Progenitor cell of endocrine pancreas (in vitro differentiated cells): ENCODE data around the gene CFAP298. TPM values are rescaled to one million over a fixed set of nuclear protein-coding genes. Genes with fewer than 3 reads are reported as not detected.

Source experiments
- DNase-seq: peaks from one replicate; pipeline ENCODE4 v3.0.0; 2021; ENCODE audit warnings: low spot score; ENCODE audit not compliant: unreplicated experiment
- H3K27ac Mint-ChIP-seq: 2 replicates; pipeline ENCODE4 v1.8.0; 2021; ENCODE audit warnings: mild to moderate bottlenecking, moderate library complexity, mixed read lengths
- H3K27me3 Mint-ChIP-seq: 2 replicates; pipeline ENCODE4 v1.8.0; 2021; ENCODE audit warnings: mixed read lengths
- H3K36me3 Mint-ChIP-seq: 2 replicates; pipeline ENCODE4 v1.8.0; 2022; ENCODE audit warnings: mixed read lengths; ENCODE audit not compliant: insufficient read depth
- H3K4me1 Mint-ChIP-seq: 2 replicates; pipeline ENCODE4 v1.8.0; 2021; ENCODE audit warnings: low read depth, mixed read lengths
- H3K4me3 Mint-ChIP-seq: 2 replicates; pipeline ENCODE4 v1.8.0; 2021; ENCODE audit warnings: low read depth, mild to moderate bottlenecking, moderate library complexity, mixed read lengths
- H3K9me3 Mint-ChIP-seq: 2 replicates; pipeline ENCODE4 v1.8.0; 2021; ENCODE audit warnings: low read depth, mixed read lengths
- total RNA-seq: library from RNA; stranded (reverse); gene quantifications from 2 replicates; pipeline ENCODE4 v1.2.1, GENCODE V29; 2021
- TF ChIP-seq, protein P1 (sequence below): fragments of 200-600 bp; sonication (generic); IDR thresholded peaks from one replicate; pipeline ENCODE4 v1.5.0; 2021; ENCODE audit warnings: antibody characterized with exemption, mild to moderate bottlenecking; ENCODE audit not compliant: unreplicated experiment

The CFAP298 gene
- total RNA-seq, 1 donor from 2014 or later: 52.4 TPM

DNA sequence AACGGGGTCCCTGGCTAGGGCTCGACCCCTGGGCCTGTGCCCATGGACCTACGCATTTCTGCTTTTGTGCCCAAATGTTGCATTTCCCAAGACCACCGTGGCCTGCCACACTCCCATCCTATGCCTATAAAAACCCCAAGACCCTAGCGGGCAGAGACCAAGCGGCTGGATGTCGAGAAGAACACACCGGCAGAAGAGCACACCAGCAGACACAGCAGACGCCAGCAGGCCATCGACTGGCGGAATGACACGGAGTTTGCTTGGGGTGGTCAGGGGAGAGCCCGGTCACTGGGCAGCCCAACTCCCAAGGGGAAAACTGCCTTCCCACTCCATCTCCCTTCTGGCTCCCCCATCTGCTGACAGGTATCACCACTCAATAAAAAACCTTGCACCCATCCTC is 31.2 kb downstream of the CFAP298 start:
- no peaks in the 10 kb centered on the region for H3K9me3 Mint-ChIP-seq
- DNase-seq: no peak
- peaks cover 4% of the 10 kb centered on the region for H3K4me1 Mint-ChIP-seq
- TF ChIP-seq, protein P1, sequence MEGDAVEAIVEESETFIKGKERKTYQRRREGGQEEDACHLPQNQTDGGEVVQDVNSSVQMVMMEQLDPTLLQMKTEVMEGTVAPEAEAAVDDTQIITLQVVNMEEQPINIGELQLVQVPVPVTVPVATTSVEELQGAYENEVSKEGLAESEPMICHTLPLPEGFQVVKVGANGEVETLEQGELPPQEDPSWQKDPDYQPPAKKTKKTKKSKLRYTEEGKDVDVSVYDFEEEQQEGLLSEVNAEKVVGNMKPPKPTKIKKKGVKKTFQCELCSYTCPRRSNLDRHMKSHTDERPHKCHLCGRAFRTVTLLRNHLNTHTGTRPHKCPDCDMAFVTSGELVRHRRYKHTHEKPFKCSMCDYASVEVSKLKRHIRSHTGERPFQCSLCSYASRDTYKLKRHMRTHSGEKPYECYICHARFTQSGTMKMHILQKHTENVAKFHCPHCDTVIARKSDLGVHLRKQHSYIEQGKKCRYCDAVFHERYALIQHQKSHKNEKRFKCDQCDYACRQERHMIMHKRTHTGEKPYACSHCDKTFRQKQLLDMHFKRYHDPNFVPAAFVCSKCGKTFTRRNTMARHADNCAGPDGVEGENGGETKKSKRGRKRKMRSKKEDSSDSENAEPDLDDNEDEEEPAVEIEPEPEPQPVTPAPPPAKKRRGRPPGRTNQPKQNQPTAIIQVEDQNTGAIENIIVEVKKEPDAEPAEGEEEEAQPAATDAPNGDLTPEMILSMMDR: no peak
- H3K36me3 Mint-ChIP-seq: peaks cover 6% of the 10 kb centered on the region
- H3K27ac Mint-ChIP-seq: no peak overlapping the region
- peaks cover 5% of the 10 kb centered on the region for H3K27me3 Mint-ChIP-seq
- no peak overlapping the region for H3K4me3 Mint-ChIP-seq

DNA sequence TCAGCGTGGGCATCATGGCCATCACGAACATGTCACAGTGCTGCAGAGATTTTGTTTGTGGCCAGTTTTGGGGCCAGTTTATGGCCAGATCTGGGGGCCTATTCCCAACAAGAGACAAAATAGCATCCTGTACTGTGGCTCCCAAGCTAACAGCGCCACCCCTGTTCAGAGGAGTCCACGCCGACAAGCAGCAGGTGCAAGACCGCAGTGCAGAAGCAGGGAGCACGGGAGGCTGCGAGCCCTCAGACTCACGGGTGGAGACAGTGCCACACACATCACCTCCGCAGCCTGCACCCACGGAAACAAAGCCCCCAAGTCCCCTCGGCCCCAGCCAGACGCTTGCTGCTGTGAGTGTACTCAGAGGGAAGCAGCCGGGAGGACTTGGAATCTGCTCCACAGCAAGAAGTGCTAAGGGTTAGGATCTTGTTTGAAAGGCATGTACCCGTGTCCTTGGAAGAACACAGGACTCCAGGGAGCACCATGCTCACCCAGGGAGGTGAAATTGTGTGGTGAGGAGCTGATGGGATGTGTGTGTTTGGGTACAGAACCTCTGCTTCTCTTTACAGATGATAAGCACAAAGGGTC is 34.0 kb downstream of the CFAP298 start:
- H3K4me3 Mint-ChIP-seq: no peak overlapping the region

DNA sequence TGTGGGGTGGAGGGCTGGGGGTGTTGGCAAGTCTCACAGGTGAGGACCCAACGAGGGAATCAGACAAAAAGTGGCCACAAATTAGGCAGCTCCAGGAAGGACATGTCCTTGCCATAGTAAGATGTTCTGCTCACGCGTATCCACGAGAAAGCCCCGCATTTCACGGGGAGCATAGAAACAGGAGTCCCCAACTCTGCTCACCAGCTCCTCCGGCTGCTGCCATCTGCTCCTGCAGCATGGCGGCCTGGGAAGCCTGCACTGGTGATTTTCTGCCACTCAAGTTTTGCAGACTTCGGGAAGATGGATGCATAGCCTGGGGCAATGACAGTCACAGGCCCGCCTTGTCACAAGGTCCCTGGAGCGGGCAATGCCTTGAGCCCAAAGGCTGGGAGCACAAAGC is 36.2 kb downstream of the CFAP298 start:
- TF ChIP-seq, protein P1: no peak
- H3K36me3 Mint-ChIP-seq: peaks cover 5% of the 10 kb centered on the region
- no peak for DNase-seq

More for the DNA sequence above, 34.0 kb downstream of the CFAP298 start:
- DNase-seq: no peak
- Mint-ChIP-seq H3K4me1 (peaks cover 4% of the 10 kb centered on the region), H3K27ac (no peak overlapping the region), H3K27me3 (no peaks in the 10 kb centered on the region), H3K36me3 (peaks cover 5% of the 10 kb centered on the region), H3K9me3 (no peaks in the 10 kb centered on the region)
- TF ChIP-seq, protein P1: peak; percentile 37

DNA sequence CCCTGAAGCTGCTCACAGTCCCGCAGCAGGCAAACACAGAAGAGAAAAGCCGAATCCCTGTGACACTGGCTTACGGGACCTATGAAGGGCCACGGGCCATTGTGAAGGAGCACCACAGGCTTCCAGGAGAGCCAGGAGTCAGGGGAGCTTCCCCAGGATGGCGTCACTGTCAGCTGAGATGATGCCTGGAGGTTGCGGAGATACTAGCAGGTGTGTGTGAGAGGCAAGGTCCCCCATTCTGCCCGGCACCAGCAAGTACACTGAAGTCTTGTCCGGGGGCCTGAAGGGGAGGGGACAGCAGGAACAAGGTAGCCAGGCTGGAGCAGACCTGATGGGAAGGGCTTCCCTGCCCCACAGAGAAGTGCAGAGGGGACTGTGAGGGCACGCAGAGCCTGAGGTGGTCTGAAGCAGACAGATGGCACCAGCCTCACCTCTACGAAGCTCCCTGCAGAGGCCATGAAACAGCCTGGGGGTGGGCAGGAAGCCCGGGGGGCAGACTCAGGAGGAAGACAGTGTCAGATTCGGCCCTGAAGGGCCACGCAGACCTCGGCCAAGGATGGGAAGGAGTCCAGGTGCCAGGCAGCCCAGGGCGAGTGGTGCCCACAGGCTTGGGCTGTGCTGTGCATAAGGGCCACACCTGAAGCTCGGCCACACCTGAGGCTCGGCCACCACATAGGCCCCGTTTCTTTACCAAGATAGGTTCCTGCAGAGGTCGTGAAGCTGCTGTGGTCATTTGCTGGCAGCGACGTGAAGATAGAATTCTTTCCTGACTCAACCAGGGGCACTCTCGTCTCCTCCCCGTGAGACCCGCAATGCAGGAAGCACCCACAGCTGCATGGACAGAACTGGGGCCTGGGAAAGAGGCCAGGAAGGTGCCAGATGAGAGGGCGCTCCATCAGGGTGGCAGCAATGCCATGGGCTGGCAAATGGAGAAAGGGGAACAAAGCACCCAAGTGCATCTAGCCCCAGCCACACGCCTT is 36.9 kb downstream of the CFAP298 start:
- peaks cover 4% of the 10 kb centered on the region for H3K4me1 Mint-ChIP-seq
- no peaks in the 10 kb centered on the region for H3K27me3 Mint-ChIP-seq

More for the DNA sequence above, 36.2 kb downstream of the CFAP298 start:
- Mint-ChIP-seq H3K4me3 (no peak overlapping the region), H3K27ac (no peak overlapping the region), H3K27me3 (no peaks in the 10 kb centered on the region), H3K4me1 (peaks cover 4% of the 10 kb centered on the region), H3K9me3 (no peaks in the 10 kb centered on the region)

More for the DNA sequence above, 36.9 kb downstream of the CFAP298 start:
- no peaks in the 10 kb centered on the region for H3K9me3 Mint-ChIP-seq
- H3K27ac Mint-ChIP-seq: no peak overlapping the region
- peaks cover 5% of the 10 kb centered on the region for H3K36me3 Mint-ChIP-seq
- no peak overlapping the region for H3K4me3 Mint-ChIP-seq
- TF ChIP-seq, protein P1: no peak
- DNase-seq: no peak
